Immature natural killer cell (primary cell): ENCODE measurements around the gene HMG20B. TPM values are rescaled to one million over a fixed set of nuclear protein-coding genes. Genes with fewer than 3 reads are reported as not detected.
A peak's percentile ranks its signal among the peaks of the same experiment; 100 is the strongest.
"Not testable (repeated sequence)": the region's sequence is repeated elsewhere in the genome, so short reads cannot be mapped to it uniquely, and the experiment has no call there.

ENCODE experiments used
- DNase-seq, 3 donors: peaks; one replicate each; pipeline ENCODE4 v3.0.0; 2022; ENCODE audit warnings: mixed read lengths in 1 of 3
- H3K27ac Mint-ChIP-seq, 6 donors: one replicate each; pipeline ENCODE4 v1.8.0; 2020; ENCODE audit warnings: mixed read lengths in 6 of 6, mild to moderate bottlenecking in 5 of 6, inconsistent platforms in 4 of 6, moderate library complexity in 3 of 6
- H3K27me3 Mint-ChIP-seq, 3 donors: one replicate each; pipeline ENCODE4 v1.8.0; 2020 to 2021; ENCODE audit warnings: low read depth in 3 of 3, mild to moderate bottlenecking in 3 of 3, mixed read lengths in 3 of 3, moderate library complexity in 3 of 3, inconsistent platforms in 1 of 3
- H3K36me3 Mint-ChIP-seq, 3 donors: one replicate each; pipeline ENCODE4 v1.8.0; 2020; ENCODE audit warnings: mixed read lengths in 3 of 3, inconsistent platforms in 2 of 3, mild to moderate bottlenecking in 2 of 3
- H3K4me1 Mint-ChIP-seq, 2 donors: one replicate each; pipeline ENCODE4 v1.8.0; 2020; ENCODE audit warnings: inconsistent platforms in 2 of 2, mild to moderate bottlenecking in 2 of 2, mixed read lengths in 2 of 2, moderate library complexity in 1 of 2
- H3K4me3 Mint-ChIP-seq, 5 donors: one replicate each; pipeline ENCODE4 v1.8.0; 2020; ENCODE audit warnings: mild to moderate bottlenecking in 5 of 5, mixed read lengths in 5 of 5, inconsistent platforms in 3 of 5, moderate library complexity in 3 of 5
- H3K9me3 Mint-ChIP-seq, 6 donors: one replicate each; pipeline ENCODE4 v1.8.0; 2020; ENCODE audit warnings: mild to moderate bottlenecking in 6 of 6, mixed read lengths in 6 of 6, inconsistent platforms in 4 of 6, moderate library complexity in 3 of 6
- polyA plus RNA-seq, 3 donors: library from polyadenylated mRNA; unstranded; fragments of 300-500 nt; fragmentation: Illumina TruSeq; gene quantifications; one replicate each; pipeline ENCODE4 v1.2.3, GENCODE V29; 2021

HMG20B gene
- polyA plus RNA-seq, 3 donors from 2014 or later: 42.9 to 74.8 (median 60.1) TPM

DNA sequence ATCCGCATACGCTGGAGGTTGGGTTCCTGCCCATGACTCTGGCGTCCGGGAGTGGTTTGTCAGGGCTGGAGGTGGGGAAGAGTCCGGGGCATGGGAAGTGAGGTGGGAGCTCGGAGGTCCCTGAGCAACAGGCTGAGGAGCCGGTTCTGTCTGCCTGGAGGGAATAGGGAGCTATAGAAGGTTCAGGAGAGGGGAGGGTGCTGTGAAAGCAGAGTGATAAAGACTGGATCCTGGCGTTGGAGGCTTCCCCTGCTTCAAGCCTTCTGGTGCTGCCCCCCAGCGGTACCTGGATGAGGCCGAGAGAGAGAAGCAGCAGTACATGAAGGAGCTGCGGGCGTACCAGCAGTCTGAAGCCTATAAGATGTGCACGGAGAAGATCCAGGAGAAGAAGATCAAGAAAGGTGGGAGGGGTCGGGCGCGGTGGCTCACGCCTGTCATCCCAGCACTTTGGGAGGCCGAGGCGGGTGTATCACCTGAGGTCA, 2.6 kb downstream of the HMG20B start:
- Mint-ChIP-seq H3K27me3 (peaks cover 0 to 8% (median 4%) of the 10 kb centered on the region in 3 donors), H3K4me1 (peaks cover 11 to 13% of the 10 kb centered on the region in 2 donors), H3K27ac (peak overlapping the region in 2 of 6 donors; percentile 7 to 30), H3K4me3 (peak overlapping the region in 3 of 5 donors; percentile 38 to 40 (median 40)), H3K36me3 (peaks cover 0 to 6% (median 0%) of the 10 kb centered on the region in 3 donors), H3K9me3 (no peaks in the 10 kb centered on the region)
- DNase-seq: no peak

DNA sequence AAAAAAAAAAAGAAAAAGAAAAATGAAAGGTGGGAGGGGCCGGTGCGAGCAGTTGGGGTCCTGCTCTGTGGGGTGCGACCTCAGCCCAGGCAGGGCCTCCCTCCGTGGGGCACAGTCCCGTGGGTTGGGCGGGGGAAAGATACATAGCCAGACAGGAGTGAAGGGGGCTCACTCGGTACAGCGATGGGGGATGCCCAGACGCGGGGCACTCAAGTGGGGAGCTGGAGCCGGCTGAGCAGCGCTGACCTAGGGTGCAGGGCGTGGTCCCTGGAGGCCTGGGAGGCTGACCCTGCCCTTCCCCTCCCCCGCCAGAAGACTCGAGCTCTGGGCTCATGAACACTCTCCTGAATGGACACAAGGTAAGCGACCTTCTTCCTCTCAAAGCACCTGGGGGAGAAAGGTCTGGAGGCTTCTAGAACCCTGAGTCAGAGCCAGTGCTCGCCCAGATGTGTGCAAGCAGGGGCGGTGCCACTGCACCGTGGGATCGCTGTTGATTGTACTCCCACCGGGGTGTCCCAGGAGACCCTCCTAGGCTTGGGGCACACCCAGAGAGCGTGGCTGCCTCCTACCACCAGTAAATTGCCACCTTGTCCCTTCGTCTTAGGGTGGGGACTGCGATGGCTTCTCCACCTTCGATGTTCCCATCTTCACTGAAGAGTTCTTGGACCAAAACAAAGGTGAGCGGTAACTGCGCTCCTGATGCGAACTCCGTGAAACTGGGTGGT, 3.4 kb downstream of the HMG20B start:
- Mint-ChIP-seq H3K27ac (no peak overlapping the region), H3K27me3 (peaks cover 0 to 8% (median 4%) of the 10 kb centered on the region in 3 donors), H3K4me1 (peaks cover 11 to 13% of the 10 kb centered on the region in 2 donors), H3K9me3 (no peaks in the 10 kb centered on the region), H3K36me3 (peaks cover 0 to 6% (median 0%) of the 10 kb centered on the region in 3 donors), H3K4me3 (peak overlapping the region in 1 of 5 donors; percentile 18)
- DNase-seq: no peak

DNA sequence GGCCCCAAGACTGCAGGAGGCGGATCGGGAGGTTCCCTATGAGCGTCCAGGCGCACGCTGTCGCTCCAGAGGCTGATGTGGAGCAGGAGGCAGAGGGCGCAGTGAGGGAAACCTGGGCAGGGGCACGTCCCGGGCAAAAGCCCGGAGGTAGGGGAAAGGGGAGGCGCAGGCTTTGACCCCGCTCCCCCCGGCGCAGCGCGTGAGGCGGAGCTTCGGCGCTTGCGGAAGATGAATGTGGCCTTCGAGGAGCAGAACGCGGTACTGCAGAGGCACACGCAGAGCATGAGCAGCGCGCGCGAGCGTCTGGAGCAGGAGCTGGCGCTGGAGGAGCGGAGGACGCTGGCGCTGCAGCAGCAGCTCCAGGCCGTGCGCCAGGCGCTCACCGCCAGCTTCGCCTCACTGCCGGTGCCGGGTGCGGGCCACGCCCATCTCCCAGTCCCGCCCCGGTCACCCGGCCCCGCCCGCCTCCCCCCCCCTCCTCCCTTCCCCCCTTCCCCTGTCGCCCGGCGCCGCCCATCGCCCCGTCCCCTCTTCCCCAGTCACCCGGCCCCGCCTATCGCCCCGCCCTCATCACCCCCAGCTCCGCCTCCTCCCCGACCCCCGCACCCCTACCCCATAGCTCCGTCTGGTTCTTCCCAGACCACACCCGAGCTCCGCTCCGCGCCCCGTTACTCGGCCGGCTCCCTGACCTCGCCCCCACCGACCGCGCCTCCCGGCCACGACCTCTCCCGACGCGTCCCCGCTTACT, 4.1 kb downstream of the HMG20B start:
- H3K36me3 Mint-ChIP-seq: peaks cover 0 to 6% (median 0%) of the 10 kb centered on the region in 3 donors
- H3K27me3 Mint-ChIP-seq: peaks cover 0 to 8% (median 4%) of the 10 kb centered on the region in 3 donors
- H3K9me3 Mint-ChIP-seq: no peaks in the 10 kb centered on the region
- peaks cover 5 to 11% of the 10 kb centered on the region in 2 donors for H3K4me1 Mint-ChIP-seq
- peak overlapping the region in 2 of 5 donors; percentile 5 to 18 for H3K4me3 Mint-ChIP-seq
- DNase-seq: no peak
- H3K27ac Mint-ChIP-seq: no peak overlapping the region

DNA sequence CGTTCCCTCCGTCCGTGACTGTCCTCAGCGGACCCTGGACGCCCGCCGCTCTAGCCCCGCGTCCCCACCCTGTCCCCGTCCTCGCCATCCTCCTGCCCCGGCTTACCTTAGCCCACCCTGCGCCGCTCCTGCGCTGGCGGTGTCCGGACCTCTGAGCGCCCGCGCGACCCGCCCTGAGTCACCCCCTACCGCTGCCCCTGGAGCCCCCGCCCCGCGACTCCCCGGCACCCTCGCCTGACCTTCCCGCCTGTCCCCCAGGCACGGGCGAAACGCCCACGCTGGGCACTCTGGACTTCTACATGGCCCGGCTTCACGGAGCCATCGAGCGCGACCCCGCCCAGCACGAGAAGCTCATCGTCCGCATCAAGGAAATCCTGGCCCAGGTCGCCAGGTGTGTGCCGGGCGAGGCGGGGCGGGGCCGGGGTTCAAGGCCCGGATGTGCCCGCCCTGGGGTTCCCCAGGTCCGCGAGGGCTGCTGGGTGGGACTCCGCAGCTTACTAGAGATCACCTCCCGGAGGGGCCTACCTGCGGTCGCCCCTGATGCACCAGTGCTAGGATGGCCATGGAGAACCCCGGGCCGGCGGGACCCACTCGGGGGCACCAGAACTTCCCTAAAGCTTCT, 5.1 kb downstream of the HMG20B start:
- Mint-ChIP-seq H3K36me3 (peaks cover 0 to 6% (median 0%) of the 10 kb centered on the region in 3 donors), H3K9me3 (no peaks in the 10 kb centered on the region), H3K27ac (no peak overlapping the region), H3K4me1 (peaks cover 0 to 7% of the 10 kb centered on the region in 2 donors), H3K4me3 (no peak overlapping the region), H3K27me3 (peaks cover 2 to 5% (median 2%) of the 10 kb centered on the region in 3 donors)
- no peak for DNase-seq

DNA sequence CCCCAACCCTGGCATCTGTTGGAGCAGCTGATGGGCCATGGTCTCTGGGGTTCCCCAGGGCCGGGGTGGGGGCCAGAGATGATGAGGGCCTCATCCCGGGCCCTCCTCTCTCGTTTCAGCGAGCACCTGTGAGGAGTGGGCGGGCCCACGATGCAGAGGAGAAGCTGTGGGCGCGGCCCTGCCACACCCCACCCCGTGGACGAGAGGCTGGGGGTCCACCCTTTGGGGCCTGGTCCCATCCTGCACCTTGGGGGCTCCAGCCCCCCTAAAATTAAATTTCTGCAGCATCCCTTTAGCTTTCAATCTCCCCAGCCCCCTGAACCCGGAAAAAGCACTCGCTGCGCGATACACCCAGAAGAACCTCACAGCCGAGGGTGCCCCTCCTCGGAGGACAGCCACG, 5.6 kb downstream of the HMG20B start:
- H3K4me3 Mint-ChIP-seq: no peak overlapping the region
- H3K27me3 Mint-ChIP-seq: peaks cover 2 to 5% (median 2%) of the 10 kb centered on the region in 3 donors
- no peak overlapping the region for H3K27ac Mint-ChIP-seq
- H3K36me3 Mint-ChIP-seq: peaks cover 0 to 6% (median 0%) of the 10 kb centered on the region in 3 donors
- no peak for DNase-seq
- peaks cover 0 to 7% of the 10 kb centered on the region in 2 donors for H3K4me1 Mint-ChIP-seq
- no peaks in the 10 kb centered on the region for H3K9me3 Mint-ChIP-seq

DNA sequence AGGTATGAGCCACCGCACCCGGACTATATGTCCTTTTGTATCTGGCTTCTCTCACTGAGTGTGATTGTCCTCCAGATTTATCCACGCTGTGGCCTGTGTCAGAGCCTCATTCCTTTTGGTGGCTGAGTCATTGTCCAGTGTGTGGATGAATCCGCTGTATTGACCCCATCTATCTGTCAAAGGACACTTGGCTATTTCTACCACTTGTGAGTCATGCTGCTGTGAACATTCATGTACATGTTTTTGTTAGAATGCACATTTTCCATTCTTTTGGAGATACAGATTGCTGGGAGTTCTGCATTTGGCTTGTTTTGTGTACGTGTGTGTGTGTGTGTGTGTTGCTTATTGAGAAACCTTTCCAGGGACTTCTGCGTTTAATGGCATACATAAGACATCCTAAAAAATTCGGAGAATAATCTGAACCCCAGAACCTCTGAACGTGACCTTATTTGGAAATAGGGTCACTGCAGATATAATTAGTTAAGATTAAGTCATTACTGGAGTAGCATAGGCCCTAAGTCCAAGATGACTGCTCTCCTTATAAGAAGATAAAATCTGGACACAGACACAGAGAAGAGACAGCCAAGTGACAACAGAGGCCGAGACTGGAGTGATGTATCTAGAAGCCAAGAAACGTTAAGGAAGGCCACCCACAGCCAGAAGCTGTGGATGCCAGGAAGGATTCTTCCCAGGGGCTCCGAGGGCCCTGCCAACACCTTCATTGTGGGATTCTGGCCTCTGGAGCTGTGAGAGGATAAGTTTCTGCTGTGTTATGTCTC, 7.6 kb downstream of the HMG20B start:
- no peak overlapping the region for H3K4me3 Mint-ChIP-seq
- H3K9me3 Mint-ChIP-seq: no peaks in the 10 kb centered on the region
- no peak overlapping the region for H3K27ac Mint-ChIP-seq
- peaks cover 0 to 2% (median 0%) of the 10 kb centered on the region in 3 donors for H3K27me3 Mint-ChIP-seq
- no peak for DNase-seq
- peaks cover 0 to 1% of the 10 kb centered on the region in 2 donors for H3K4me1 Mint-ChIP-seq
- H3K36me3 Mint-ChIP-seq: peaks cover 0 to 2% (median 0%) of the 10 kb centered on the region in 3 donors

DNA sequence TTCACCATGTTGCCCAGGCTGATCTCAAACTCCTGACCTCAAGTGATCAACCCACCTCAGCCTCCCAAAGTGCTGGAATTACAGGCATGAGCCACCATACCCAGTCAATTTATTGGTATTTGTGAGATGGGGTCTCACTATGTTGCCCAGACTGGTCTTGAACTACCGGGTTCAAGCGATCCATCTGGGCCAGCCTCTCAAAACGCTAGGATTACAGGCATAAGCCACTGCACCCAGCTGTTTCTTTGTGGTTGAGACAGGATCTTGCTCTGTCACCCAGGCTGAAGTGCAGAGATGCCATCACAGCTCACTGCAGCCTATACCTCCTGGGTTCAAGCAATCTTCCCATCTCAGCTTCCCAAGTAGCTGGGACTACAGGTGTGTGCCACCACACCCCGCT, 9.0 kb downstream of the HMG20B start:
- not testable (repeated sequence) for H3K9me3 Mint-ChIP-seq, H3K36me3 Mint-ChIP-seq, H3K4me1 Mint-ChIP-seq, DNase-seq, H3K27ac Mint-ChIP-seq, H3K4me3 Mint-ChIP-seq, H3K27me3 Mint-ChIP-seq

DNA sequence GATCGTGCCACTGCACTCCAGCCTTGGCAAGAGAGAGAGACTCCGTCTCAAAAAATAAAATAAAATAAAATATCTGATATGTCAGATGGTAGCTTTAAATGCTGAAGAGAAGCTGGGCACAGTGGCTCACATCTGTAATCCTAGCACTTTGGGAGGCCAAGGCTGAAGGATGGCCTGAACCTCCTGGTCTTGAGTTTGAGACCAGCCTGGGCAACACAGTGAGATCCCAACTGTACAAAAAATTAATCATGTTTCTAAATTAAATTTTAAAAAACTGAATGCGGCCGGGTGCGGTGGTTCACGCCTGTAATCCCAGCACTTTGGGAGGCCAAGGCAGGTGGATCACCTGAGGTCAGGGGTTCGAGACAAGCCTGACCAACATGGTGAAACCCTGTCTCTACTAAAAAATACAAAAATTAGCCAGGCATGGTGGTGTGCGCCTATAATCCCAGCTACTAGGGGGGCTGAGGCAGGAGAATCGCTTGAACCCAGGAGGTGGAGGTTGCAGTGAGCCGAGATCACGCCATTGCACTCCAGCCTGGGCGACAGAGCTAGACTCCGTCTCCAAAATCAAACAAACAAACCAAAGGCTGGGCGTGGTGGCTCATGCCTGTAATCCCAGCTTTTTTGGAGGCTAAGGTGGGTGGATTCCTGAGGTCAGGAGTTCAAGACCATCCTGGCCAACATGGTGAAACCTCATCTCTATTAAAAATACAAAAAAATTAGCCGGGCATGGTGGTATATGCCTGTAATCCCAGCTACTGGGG, 11.5 kb downstream of the HMG20B start:
- not testable (repeated sequence) for H3K4me1 Mint-ChIP-seq, H3K27ac Mint-ChIP-seq, H3K9me3 Mint-ChIP-seq, H3K27me3 Mint-ChIP-seq, H3K36me3 Mint-ChIP-seq, DNase-seq
- peak overlapping the region in 1 of 5 donors; percentile 23 for H3K4me3 Mint-ChIP-seq

DNA sequence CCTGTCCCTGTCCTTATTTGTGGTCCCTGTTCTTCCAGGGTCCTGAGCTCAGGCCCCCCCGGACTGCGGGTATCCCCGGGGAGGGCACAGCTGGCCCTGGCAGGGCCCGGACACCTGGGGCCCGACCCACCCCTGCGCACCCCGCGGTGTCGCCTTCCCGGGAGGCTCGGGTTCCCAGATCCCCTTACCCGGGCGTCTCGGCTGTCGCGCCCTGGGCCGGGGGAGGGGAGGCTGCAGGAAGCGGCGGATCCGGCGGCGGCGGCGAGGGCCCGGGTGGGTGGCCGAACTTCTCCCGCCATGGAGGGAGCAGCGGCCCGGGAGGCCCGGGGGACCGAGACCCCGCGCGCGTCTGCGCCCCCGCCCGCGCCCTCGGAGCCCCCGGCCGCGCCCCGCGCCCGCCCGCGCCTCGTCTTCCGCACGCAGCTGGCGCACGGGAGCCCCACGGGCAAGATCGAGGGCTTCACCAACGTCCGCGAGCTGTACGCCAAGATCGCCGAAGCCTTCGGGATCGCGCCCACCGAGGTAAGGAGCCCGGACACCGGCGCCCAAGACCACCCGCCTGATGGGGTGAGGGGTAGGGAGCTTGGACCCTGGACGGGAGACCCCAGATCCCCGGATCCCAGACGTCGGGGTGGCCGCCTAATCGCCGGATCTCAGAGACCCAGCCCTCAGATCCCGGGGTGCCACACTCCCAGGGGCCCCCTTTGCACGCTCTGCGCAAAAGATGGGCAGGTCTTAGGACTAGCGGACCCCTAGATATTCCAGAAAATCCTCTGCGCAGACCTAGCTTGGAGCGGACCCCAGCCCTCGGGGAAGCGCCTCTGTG, 12.8 kb downstream of the HMG20B start, which contains the start of gene GIPC3:
Gene GIPC3, plus strand, starts transcription at position 178 of the 826 bp plus-strand sequence. Its CDS starts 120 bp downstream, at position 298.
- Mint-ChIP-seq H3K27me3 (peaks cover 1 to 2% (median 2%) of the 10 kb centered on the region in 3 donors), H3K27ac (no peak within 1 kb of the TSS), H3K4me1 (peaks cover 0 to 2% of the 10 kb centered on the region in 2 donors), H3K36me3 (no peaks in the 10 kb centered on the region), H3K9me3 (no peaks in the 10 kb centered on the region), H3K4me3 (peak within 1 kb of the TSS; percentile 10 to 51 (median 44))
- DNase-seq: no peak

DNA sequence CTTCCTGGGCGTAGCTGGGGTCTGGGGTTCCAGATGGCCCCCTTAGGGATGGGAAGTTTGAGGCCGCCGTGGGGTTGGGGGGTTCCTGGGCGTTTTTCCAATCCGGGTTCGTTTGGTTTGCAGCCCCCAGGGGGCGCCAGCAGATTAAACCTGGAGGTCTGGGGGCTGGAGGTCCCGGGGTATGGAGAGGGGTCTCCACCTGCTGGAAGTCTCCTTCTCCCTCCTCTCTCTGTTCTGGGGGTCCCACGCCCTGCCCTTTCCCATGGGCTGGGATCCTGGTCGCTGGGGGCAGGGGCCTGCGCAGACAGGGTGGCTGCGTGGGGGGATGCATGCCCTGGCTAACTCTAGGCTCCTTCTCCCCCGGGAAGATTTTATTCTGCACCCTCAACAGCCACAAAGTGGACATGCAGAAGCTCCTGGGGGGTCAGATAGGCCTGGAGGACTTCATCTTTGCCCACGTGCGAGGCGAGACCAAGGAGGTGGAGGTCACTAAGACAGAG, 13.4 kb downstream of the HMG20B start:
- peak; percentile 31 to 43 (median 42) for DNase-seq
- Mint-ChIP-seq H3K4me3 (peak overlapping the region in 4 of 5 donors; percentile 10 to 51 (median 44)), H3K27me3 (peaks cover 1 to 2% (median 2%) of the 10 kb centered on the region in 3 donors), H3K9me3 (no peaks in the 10 kb centered on the region), H3K27ac (no peak overlapping the region), H3K4me1 (peaks cover 0 to 2% of the 10 kb centered on the region in 2 donors), H3K36me3 (no peaks in the 10 kb centered on the region)

DNA sequence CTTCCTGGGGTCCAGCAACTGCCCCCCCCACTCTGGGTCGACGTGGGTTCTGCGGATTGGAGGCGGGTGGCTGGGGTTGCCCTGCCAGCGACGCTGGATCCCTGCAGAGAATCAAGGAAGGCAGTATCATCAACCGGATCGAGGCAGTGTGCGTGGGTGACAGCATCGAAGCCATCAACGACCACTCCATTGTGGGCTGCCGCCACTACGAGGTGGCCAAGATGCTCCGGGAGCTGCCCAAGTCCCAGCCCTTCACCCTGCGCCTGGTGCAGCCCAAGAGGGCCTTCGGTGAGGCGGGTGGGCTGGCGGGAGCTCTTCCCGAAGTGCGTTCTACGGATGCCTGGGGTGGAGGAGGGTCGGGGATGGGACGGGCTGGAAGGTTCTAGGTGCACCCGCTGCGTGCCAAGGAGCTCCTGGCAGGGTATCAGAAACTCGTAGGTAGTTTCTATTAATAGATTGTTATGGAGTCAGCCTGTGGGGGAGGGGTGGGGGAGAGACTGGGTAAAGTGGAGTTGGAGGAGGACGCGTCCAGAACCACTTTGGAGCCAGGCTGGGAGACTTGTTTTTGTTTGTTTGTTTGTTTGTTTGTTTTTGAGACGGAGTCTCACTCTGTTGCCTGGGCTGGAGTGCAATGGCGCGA, 14.1 kb downstream of the HMG20B start:
- Mint-ChIP-seq H3K27ac (no peak overlapping the region), H3K27me3 (peaks cover 1 to 2% (median 2%) of the 10 kb centered on the region in 3 donors), H3K4me1 (peaks cover 0 to 2% of the 10 kb centered on the region in 2 donors), H3K9me3 (no peaks in the 10 kb centered on the region), H3K36me3 (no peaks in the 10 kb centered on the region), H3K4me3 (no peak overlapping the region)
- no peak for DNase-seq
